Diencephalon (tissue), 1 donor: Measurements from ENCODE around the gene KCNG1. TPM values are rescaled to one million over a fixed set of nuclear protein-coding genes. Genes with fewer than 3 reads are reported as not detected.

Experiments
- total RNA-seq: library from RNA; depleted of rRNA; stranded (reverse); fragments of >200 nt; gene quantifications from one replicate; pipeline ENCODE4 v1.2.3, GENCODE V29; 2014

Gene KCNG1
- 22.8 TPM for total RNA-seq

DNA sequence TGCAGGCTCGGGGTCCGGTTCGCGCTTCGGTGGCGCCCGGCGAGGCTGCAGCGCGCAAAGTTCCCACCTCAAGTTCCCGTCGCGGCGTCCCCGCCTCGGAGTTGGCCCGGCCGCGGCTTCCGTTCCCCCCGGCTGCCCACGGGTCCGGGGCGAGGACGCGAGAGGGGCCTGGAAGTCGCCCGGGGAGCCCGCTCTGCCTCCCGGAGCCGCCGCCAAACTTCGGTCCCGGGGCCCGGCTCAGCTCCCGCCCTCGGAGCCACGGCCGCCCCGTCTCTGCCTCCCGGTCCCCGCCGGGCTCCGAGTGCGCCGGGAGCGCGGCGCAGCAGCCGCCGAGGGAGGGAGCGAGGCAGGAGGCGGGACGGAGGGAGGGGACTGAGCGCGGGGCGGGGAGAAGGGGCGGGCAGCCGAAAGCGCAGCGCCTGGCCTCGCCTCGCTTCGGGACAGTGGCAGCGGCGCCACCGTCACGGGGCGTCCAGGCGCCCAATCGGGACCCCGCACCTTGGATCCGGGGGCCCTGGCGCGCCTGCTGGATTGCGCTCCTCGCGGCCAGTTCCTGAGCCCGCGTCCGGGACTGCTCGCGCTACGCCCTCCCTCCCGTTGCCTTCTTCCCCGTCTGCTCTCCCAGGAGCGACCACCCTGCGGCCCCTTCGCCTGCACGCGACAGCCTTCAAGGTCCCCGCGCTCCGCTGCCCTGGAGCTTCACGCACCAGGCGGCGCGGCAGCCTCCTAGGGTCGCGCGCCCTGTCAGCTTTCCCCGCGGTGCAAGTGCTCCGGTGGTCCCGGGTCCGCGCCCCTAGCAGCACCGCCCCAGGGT, at the start of gene KCNG1:
Gene KCNG1 (minus strand): TSS at position 305 of the 814 bp plus-strand sequence. CDS start 12,769 bp downstream, outside the sequence.

DNA sequence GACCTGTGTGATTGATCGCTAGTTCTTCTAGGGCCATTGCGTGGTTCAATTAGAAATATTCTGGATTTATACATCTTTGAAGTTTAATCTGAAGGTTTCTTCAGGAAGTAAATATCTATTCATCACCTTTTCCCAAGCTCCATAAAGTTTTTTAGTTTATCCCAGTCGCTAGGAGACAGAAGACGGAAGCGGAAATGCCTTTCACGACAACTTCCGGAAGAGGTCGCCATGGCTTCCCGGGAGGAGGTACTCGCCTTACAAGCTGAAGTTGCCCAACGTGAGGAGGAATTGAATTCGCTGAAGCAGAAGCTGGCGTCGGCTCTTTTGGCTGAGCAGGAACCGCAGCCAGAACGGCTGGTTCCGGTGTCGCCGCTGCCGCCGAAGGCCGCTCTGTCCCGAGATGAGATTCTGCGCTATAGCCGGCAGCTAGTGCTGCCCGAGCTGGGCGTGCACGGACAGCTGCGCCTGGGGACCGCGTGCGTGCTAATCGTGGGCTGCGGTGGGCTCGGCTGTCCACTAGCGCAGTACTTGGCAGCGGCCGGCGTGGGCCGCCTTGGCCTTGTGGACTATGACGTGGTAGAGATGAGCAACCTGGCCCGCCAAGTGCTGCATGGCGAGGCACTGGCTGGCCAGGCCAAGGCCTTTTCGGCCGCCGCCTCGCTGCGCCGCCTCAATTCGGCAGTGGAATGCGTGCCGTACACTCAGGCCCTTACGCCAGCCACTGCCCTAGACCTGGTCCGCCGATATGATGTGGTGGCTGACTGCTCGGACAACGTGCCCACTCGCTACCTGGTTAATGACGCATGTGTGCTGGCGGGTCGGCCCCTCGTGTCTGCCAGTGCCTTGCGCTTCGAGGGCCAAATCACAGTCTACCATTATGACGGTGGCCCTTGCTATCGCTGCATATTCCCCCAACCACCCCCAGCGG, 64.0 kb downstream of the KCNG1 start, which contains the start of gene MOCS3:
Gene MOCS3 (plus strand): TSS at position 204 of the 928 bp plus-strand sequence. CDS start 25 bp downstream, at position 229.

DNA sequence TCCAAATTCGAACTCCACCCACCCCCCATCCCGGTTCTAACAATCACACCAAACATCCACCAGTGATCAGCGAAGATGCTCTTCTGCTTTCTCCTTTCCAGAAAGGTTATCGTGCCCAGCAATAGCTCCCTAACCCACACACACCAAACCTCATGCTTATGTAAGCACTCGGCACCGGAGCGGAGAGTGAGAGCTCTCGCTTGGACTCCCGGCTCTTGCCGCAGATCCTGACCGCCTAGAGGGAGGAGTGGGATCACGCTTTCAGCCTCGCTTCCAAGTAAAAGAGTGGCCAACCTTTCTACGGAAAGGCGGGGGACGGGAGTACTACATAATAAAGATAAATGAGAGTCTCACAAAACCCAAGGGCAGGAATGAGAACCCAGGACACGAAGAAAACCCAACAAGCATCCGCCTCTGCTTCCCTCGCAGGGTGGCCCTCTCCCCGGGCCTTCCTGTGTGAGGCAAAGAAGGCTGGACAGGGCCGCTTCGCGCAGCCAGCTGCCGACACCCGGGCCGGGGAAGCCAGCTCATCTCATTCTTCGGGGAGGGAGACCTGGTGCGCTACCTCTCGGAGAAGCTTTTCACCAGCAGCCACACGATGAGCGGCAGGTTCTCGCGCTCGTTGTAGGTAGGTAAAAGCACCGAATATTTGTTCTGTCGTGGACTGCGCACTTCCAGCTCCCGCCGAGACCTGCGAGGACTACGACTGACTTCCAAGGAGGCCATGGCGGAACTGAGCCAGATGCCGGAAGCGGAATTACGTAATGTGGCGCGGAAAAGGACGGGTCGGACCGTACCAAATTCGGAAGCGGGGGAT, 64.9 kb downstream of the KCNG1 start, which contains the start of gene DPM1:
Gene DPM1 (minus strand): TSS at position 735 of the 817 bp plus-strand sequence. CDS start 9 bp downstream, at position 726.

Other genes with a start within 250 kb of the KCNG1 start
- 17.8 TPM for gene BCAS4, start 228.0 kb downstream of the KCNG1 start, total RNA-seq
- 67.8 TPM for gene ADNP, start 91.7 kb downstream of the KCNG1 start, total RNA-seq
- gene DPM1, start 64.6 kb downstream of the KCNG1 start, total RNA-seq, result 36.0 TPM
- 8.1 TPM for gene MOCS3, start 64.3 kb downstream of the KCNG1 start, total RNA-seq